Measurements from ENCODE around the gene ALDH9A1.
"Not testable (repeated sequence)": the region's sequence is repeated elsewhere in the genome, so short reads cannot be mapped to it uniquely, and the experiment has no call there.

The ALDH9A1 gene

GRCh38 chr1:165686971-165687433, 11.4 kb downstream of the ALDH9A1 start:
- DNase-seq (ENCODE audit: low spot score): no peak

GRCh38 chr1:165686121-165686970, 12.0 kb downstream of the ALDH9A1 start:
- no peak for DNase-seq (ENCODE audit: low spot score)

- no peak for DNase-seq (ENCODE audit: low spot score)
These were observed 14.4 kb downstream of the ALDH9A1 start for GRCh38 chr1:165683848-165684485.

- not testable (repeated sequence) for DNase-seq (ENCODE audit: low spot score)
These were observed 17.6 kb downstream of the ALDH9A1 start for GRCh38 chr1:165680773-165681172.

GRCh38 chr1:165680303-165680702, 18.1 kb downstream of the ALDH9A1 start:
- no peak for DNase-seq (ENCODE audit: low spot score)

DNA sequence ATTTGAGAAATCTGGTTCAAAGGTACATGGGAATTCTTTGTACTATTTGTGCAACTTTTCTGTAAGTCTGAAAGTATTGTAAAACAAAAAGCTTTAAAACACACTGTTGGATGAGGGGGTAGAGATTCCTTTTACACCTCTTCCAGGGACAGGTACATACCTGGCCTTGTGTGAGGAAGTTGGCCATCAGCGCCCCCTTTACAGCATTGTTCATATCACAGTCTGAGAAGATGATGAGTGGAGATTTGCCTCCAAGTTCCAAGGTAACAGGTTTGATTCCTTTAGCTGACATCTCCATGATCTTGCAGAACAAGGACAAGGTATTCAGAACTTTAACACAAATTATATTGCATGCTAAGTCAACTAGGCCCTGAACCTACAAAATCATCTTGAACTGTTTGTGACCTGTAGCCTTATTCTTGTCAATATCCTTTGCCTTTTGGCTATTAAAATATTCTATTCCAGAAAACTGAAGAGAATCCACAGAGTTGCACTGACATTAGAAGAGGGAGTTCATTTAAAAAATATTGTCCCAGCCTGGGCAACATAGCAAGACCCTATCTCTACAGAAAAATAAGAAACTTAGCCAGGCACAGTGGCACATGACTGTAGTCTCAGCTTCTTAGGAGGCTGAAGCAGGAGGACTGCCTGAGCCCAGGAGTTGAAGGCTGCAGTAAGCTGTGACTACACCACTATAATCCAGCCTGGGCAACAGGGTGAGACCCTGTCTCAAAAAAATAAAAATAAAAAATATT, 18.9 kb downstream of the ALDH9A1 start:
- DNase-seq (ENCODE audit: low spot score): no peak

- DNase-seq (ENCODE audit: low spot score): no peak
These were observed 19.9 kb downstream of the ALDH9A1 start for GRCh38 chr1:165678509-165678908.

DNA sequence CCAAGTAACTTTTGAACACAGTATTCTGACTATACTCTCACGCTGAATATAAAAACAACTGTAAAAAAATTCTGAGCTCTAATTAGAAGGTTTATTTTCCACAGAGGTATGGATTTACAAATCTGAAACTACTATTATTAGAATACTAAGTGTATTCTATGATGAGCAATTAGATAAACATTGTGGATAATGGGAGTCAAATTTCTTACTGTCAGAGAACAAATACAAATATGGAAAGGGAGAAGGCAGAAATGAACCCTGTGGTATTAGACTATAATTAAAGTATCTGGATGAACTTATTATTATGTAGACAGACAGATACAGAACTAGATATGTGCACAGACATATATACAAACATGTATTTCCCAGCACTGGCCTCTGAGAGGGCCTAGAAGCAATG, 22.6 kb downstream of the ALDH9A1 start:
- no peak for DNase-seq (ENCODE audit: low spot score)

GRCh38 chr1:165674599-165674998, 23.8 kb downstream of the ALDH9A1 start:
- no peak for DNase-seq (ENCODE audit: low spot score)

GRCh38 chr1:165671526-165671925, 26.8 kb downstream of the ALDH9A1 start:
- no peak for DNase-seq (ENCODE audit: low spot score)

GRCh38 chr1:165668184-165668583, 30.2 kb downstream of the ALDH9A1 start:
- no peak for DNase-seq (ENCODE audit: low spot score)

GRCh38 chr1:165666152-165666825, 32.1 kb downstream of the ALDH9A1 start:
- DNase-seq (ENCODE audit: low spot score): no peak

GRCh38 chr1:165662186-165662585, 36.2 kb downstream of the ALDH9A1 start:
- DNase-seq (ENCODE audit: low spot score): no peak

DNA sequence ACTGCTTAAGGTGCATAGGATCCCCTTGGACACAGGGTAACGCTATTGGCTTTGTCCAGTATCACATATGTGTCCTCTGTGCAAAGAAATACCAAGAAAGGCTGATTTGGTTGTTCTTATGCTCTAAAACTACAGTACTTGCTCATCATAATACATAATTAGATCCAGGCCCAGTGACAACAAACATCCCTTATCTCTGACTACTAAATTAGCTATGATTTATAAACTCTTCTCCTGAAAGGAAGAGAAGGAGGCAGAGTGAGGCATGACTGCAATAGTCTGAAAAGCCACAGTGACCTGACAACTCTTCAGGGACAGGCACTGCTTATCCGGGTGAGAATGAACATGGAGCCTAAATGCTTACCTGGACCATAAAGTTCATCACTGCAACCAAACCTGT, 36.7 kb downstream of the ALDH9A1 start:
- no peak for DNase-seq (ENCODE audit: low spot score)

DNA sequence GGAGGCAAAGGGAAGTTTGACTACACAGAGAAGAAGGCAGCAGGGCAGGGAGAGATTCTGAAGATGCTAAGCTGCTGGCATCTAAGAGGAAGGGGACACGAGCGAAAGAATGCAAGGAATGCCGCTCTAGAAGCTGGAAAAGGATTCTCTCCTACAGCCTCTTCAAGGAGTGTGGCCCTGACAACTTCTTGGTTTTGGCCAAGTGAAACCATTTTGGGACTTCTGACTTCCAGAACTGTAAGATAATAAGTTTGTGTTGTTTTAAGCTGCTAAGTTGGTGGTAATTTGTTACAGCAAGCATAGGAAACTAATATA, 38.8 kb downstream of the ALDH9A1 start:
- no peak for DNase-seq (ENCODE audit: low spot score)

DNA sequence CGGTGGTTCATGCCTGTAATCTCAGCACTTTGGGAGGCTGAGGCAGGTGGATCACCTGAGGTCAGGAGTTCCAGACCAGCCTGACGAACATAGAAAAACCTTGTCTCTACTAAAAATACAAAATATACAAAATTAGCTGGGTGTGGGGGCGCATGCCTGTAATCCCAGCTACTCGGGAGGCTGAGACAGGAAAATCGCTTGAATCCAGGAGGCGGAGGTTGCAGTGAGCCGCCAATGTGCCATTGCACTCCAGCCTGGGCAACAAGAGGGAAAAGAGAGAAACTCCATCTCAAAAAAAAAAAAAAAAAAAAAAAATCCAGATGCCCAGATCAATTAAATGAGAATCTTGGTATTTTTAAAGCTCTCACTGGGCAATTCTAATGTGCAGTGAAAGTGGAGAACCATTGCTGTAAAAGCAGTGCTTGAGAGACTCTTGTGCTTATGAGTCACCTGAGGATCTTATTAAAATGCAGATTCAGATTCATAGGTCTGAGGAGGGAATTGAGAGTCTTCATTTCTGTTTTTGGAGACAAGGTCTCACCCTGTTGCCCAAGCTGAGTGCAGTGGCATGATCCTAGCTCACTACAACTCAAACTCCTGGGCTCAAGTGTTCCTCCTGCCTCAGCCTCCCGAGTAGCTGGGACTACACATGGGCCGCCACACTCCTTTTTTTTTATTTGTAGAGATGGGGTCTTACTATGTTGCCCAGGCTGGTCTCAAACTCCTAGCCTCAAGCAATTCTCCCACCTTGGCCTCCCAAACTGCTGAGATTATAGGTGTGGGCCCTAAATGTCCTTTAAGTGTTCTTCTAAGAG, 39.4 kb downstream of the ALDH9A1 start:
- DNase-seq (ENCODE audit: low spot score): not testable (repeated sequence)

- DNase-seq (ENCODE audit: low spot score): no peak
These were observed 47.3 kb downstream of the ALDH9A1 start for GRCh38 chr1:165650981-165651625.

DNA sequence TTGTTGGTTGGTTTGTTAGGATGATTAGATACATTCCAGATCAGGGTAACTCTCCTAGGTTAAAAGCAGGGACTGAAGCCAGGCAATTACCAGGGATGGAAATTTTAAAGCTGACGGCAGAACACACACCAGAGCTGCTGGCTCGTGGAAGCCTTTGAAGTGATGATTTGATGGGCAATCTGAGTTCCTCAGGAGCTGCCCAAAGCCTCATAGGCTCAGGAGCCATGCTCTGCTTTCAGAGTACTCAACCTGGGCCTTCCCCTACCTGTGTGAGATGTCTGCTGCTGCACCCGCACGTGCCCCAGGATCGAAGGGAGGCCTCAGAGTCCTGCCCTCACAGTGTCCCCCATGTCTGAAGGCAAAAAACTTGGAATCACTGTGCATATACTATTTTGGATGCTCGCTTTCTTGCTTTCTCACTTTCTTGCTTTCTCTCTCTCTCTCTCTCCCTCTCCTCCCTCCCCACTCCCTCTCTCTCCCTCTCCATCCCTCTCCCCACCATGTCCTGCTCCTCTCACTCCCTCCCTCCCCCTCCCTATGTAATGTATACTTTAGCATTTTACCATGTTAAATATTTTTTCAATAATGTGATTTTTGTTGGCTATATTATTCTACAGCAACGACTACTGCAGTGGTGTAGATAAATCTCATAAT, 49.3 kb downstream of the ALDH9A1 start:
- no peak for DNase-seq (ENCODE audit: low spot score)

GRCh38 chr1:165647970-165648369, 50.4 kb downstream of the ALDH9A1 start:
- DNase-seq (ENCODE audit: low spot score): no peak

GRCh38 chr1:165647517-165647916, 50.8 kb downstream of the ALDH9A1 start:
- DNase-seq (ENCODE audit: low spot score): no peak

All from LoVo (cell line).